ENCODE measurements around the gene CLDN17.

- TF ChIP-seq POLR2A (IDR thresholded peaks at IDR 0.05): no peak
- TF ChIP-seq CTCF (IDR thresholded peaks at IDR 0.05): no peak
- TF ChIP-seq EP300 (IDR thresholded peaks at IDR 0.05): no peak
Observed at GRCh38 chr21:30186242-30186641, 19.6 kb upstream of the CLDN17 start.
